Tibial nerve (tissue), 4 donors: ENCODE data around the gene H2BK1. TPM values are rescaled to one million over a fixed set of nuclear protein-coding genes. Genes with fewer than 3 reads are reported as not detected.

Source experiments
- DNase-seq, 2 donors: peaks; one replicate each; pipeline ENCODE4 v3.0.0-alpha.2; 2019; ENCODE audit warnings: low spot score in 2 of 2
- H3K27ac ChIP-seq, 4 donors: fragments of 200-600 bp; sonication (generic) in 3 of 4; one replicate each; pipeline ENCODE4 v1.5.1; 2017 to 2019; ENCODE audit warnings: mild to moderate bottlenecking in 1 of 4
- H3K27me3 ChIP-seq, 2 donors: fragments of 200-600 bp; sonication (generic) in 1 of 2; one replicate each; pipeline versions ENCODE4 v1.5.1 to v1.6.0; 2017 to 2019
- H3K36me3 ChIP-seq, 3 donors: fragments of 200-600 bp; sonication (generic); one replicate each; pipeline ENCODE4 v1.5.1; 2018 to 2019
- H3K4me1 ChIP-seq, 4 donors: fragments of 200-600 bp; sonication (generic) in 3 of 4; one replicate each; pipeline ENCODE4 v1.5.1; 2017 to 2019
- H3K4me3 ChIP-seq, 4 donors: fragments of 200-600 bp; sonication (generic) in 3 of 4; one replicate each; pipeline ENCODE4 v1.5.1; 2017 to 2019; ENCODE audit warnings: mild to moderate bottlenecking in 1 of 4, moderate library complexity in 1 of 4
- H3K9me3 ChIP-seq, 4 donors: fragments of 200-600 bp; sonication (generic) in 3 of 4; one replicate each; pipeline ENCODE4 v1.5.1; 2017 to 2019
- CTCF ChIP-seq, 5 experiments: fragments of 200-600 bp in 3 of 5; fragments of 450-650 bp in 2 of 5; sonication (generic) in 3 of 5; IDR thresholded peaks; one replicate each; pipeline ENCODE4 v1.5.1; 2016 to 2019; ENCODE audit warnings: antibody characterized with exemption in 5 of 5, mild to moderate bottlenecking in 3 of 5, moderate library complexity in 2 of 5
- EP300 ChIP-seq, 2 donors: sonication (generic); formaldehyde crosslinking; IDR thresholded peaks; one replicate each; pipeline ENCODE4 v1.6.1; 2017; ENCODE audit warnings: antibody characterized with exemption in 2 of 2, mild to moderate bottlenecking in 1 of 2
- POLR2A ChIP-seq, 2 donors: fragments of 450-650 bp; IDR thresholded peaks; one replicate each; pipeline ENCODE4 v1.6.1; 2017; ENCODE audit warnings: antibody characterized with exemption in 2 of 2, mild to moderate bottlenecking in 2 of 2, moderate library complexity in 2 of 2
- WGBS, 2 donors: methylation state at CpG; one replicate each; pipeline ENCODE4 v1.1.5; 2018; 5-methylcytosine and 5-hydroxymethylcytosine counted together
- total RNA-seq, 4 donors: library from RNA; depleted of rRNA; stranded (reverse); fragments of >200 nt; gene quantifications; one replicate each; pipeline ENCODE4 v1.1.0, GENCODE V29; 2016

H2BK1 gene
- total RNA-seq, 4 donors from 2014 or later = not detected

DNA sequence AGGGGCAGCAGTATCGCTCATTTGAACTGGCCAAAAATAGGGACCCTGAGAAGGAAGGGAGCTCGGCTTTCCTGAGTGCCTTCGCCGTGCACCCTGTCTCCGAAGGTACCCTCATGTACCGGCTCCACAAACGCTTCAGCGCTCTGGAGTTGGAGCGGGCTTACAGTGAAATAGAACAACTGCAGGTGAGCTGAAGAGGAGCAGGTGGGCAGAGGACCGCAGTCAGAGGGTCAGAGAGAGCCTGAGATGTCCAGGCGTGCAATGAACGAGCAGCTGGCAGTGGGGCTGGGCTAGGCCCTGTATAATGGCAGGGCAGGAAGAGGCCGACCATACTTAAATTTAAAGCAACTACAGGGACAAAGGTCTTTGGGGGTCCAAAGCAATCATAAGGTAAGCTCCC, 26.1 kb upstream of the H2BK1 start:
- Histone ChIP-seq H3K4me1 (peaks cover 0 to 35% (median 19%) of the 10 kb centered on the region in 4 donors), H3K27ac (no peak overlapping the region), H3K9me3 (no peaks in the 10 kb centered on the region), H3K27me3 (no peaks in the 10 kb centered on the region), H3K4me3 (no peak overlapping the region), H3K36me3 (peaks cover 0 to 68% (median 13%) of the 10 kb centered on the region in 3 donors)
- no peak for DNase-seq
- 85 to 87% methylated on average over 13 of the region's 13 CpGs for WGBS, 2 donors
- no peak for TF ChIP-seq POLR2A (IDR thresholded peaks at IDR 0.05)
- no peak for TF ChIP-seq EP300 (IDR thresholded peaks at IDR 0.05)

- H3K9me3 ChIP-seq = no peaks in the 10 kb centered on the region
- TF ChIP-seq POLR2A (IDR thresholded peaks at IDR 0.05) (no peak), CTCF (IDR thresholded peaks at IDR 0.05) (no peak), EP300 (IDR thresholded peaks at IDR 0.05) (no peak)
- no peaks in the 10 kb centered on the region for H3K27me3 ChIP-seq
- no peak for DNase-seq
- no peak overlapping the region for H3K4me3 ChIP-seq
- H3K27ac ChIP-seq = no peak overlapping the region
- WGBS, 2 donors = 88 to 92% methylated on average over 18 to 28 of the region's 28 CpGs
- H3K36me3 ChIP-seq = peaks cover 0 to 56% (median 13%) of the 10 kb centered on the region in 3 donors
- H3K4me1 ChIP-seq = peaks cover 0 to 36% (median 19%) of the 10 kb centered on the region in 4 donors
Measured at GRCh38 chr7:151235091-151235787, 25.0 kb upstream of the H2BK1 start.

DNA sequence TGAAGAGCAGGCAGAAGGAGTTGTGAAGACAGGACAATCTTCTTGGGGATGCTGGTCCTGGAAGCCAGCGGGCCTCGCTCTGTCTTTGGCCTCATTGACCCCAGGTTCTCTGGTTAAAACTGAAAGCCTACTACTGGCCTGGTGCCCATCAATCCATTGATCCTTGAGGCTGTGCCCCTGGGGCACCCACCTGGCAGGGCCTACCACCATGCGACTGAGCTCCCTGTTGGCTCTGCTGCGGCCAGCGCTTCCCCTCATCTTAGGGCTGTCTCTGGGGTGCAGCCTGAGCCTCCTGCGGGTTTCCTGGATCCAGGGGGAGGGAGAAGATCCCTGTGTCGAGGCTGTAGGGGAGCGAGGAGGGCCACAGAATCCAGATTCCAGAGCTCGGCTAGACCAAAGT, 23.5 kb upstream of the H2BK1 start:
- Histone ChIP-seq H3K27me3 (no peaks in the 10 kb centered on the region), H3K4me1 (peaks cover 0 to 36% (median 19%) of the 10 kb centered on the region in 4 donors), H3K36me3 (peaks cover 0 to 42% (median 10%) of the 10 kb centered on the region in 3 donors), H3K27ac (peak overlapping the region in 2 of 4 donors; percentile 84 to 85), H3K4me3 (peak overlapping the region in 1 of 4 donors; percentile 86), H3K9me3 (no peaks in the 10 kb centered on the region)
- WGBS, 2 donors = 63 to 71% methylated on average over 5 to 8 of the region's 9 CpGs
- TF ChIP-seq POLR2A (IDR thresholded peaks at IDR 0.05) (no peak), CTCF (IDR thresholded peaks at IDR 0.05) (no peak), EP300 (IDR thresholded peaks at IDR 0.05) (no peak)
- DNase-seq = no peak

- H3K27me3 ChIP-seq = no peaks in the 10 kb centered on the region
- peak overlapping the region; percentile 57 to 99 (median 92) for H3K4me3 ChIP-seq
- peaks cover 0 to 35% (median 10%) of the 10 kb centered on the region in 3 donors for H3K36me3 ChIP-seq
- peak overlapping the region in 3 of 4 donors; percentile 84 to 86 (median 85) for H3K27ac ChIP-seq
- H3K9me3 ChIP-seq = no peaks in the 10 kb centered on the region
- TF ChIP-seq EP300 (IDR thresholded peaks at IDR 0.05) (no peak), POLR2A (IDR thresholded peaks at IDR 0.05) (no peak), CTCF (IDR thresholded peaks at IDR 0.05) (no peak)
- DNase-seq = no peak
- WGBS, 2 donors = 7% methylated on average over 20 to 36 of the region's 36 CpGs
- peaks cover 0 to 38% (median 19%) of the 10 kb centered on the region in 4 donors for H3K4me1 ChIP-seq
Measured at GRCh38 chr7:151232917-151233701, 22.8 kb upstream of the H2BK1 start.

DNA sequence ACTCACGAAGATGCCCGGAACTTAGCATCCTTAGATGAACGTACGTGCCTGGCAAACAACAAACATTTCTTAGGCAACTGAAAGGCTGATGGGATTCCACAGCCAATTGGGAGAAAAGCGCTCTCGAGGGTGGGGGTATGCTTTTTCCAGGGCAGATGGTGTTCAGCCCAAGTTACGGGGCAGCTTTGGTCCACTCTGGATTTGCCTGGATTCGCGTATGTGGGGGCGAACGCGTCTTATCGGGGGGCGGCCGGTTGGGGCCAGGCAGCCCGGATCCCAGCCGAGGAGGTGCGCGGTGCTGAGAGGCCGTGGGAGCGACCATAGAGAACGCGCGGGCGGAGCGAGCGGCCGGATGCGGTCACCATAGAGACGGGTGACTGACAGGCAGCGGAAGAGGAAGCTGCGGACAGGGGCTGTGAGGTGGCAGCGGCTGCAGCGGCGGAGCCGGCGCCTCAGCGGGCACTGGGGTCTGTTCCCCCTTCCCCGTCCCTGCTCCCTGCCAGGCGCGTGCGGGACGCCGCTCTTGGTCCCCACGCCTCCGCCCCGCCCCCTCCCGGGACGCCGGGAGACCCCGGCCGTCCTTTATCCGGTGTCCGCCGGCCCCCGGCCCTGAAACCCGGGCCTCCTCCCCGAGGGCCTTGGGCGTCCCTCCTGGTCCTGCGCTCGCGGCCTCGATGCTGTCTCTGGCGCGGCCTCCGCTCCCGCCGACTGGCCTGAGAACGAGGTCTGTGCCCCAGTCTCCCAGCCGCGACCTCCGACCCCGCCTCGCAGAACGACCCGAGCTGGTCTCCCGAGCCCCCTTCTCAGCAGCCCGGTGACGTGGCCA, 22.0 kb upstream of the H2BK1 start, which contains the start of gene CHPF2:
Gene CHPF2 (plus strand): TSS at position 393 of the 826 bp plus-strand sequence. CDS start 1,529 bp downstream, outside the sequence.
- peak; percentile 82 to 83 for DNase-seq
- 1 to 2% methylated on average over 21 to 51 of the region's 79 CpGs for WGBS, 2 donors
- TF ChIP-seq EP300 (IDR thresholded peaks at IDR 0.05) (peak in 1 of 2 donors; percentile 68), CTCF (IDR thresholded peaks at IDR 0.05) (peak in 1 of 5 experiments; percentile 27), POLR2A (IDR thresholded peaks at IDR 0.05) (peak; percentile 55 to 63)
- H3K9me3 ChIP-seq = no peaks in the 10 kb centered on the region
- H3K27ac ChIP-seq = peak within 1 kb of the TSS; percentile 19 to 86 (median 84)
- peaks cover 0 to 27% (median 6%) of the 10 kb centered on the region in 3 donors for H3K36me3 ChIP-seq
- no peaks in the 10 kb centered on the region for H3K27me3 ChIP-seq
- peaks cover 0 to 43% (median 21%) of the 10 kb centered on the region in 4 donors for H3K4me1 ChIP-seq
- peak within 1 kb of the TSS; percentile 57 to 99 (median 92) for H3K4me3 ChIP-seq
